PC-9 (cell line): ENCODE data around the gene MCUB. TPM values are rescaled to one million over a fixed set of nuclear protein-coding genes. Genes with fewer than 3 reads are reported as not detected.
"Not testable (repeated sequence)": the region's sequence is repeated elsewhere in the genome, so short reads cannot be mapped to it uniquely, and the experiment has no call there.

Experiments used
- BruUV-seq: library from RNA; stranded (reverse); fragments of 400-500 nt; replicated peaks from 2 replicates; lab custom pipeline; 2021; lab: Mats Ljungman, UMichigan
- CTCF ChIA-PET: fragments of 300-600 bp; sonication (Branson Sonifier 250); formaldehyde crosslinking; loops from one replicate; lab custom pipeline; 2022; ENCODE audit warnings: antibody characterized with exemption; lab: Charles Lee
- POLR2A ChIA-PET: fragments of 300-600 bp; sonication (Branson Sonifier 250); formaldehyde crosslinking; loops from one replicate; lab custom pipeline; 2022; ENCODE audit warnings: antibody characterized with exemption; ENCODE audit not compliant: unreplicated experiment; lab: Charles Lee
- DNase-seq, 2 experiments: peaks; one replicate each; pipeline versions ENCODE4 v3.0.0 to v3.0.0-alpha.2; 2015 to 2022; ENCODE audit warnings: mixed read lengths in 1 of 2
- H2AFZ ChIP-seq: fragments of 200-600 bp; sonication (generic); 2 replicates; pipeline ENCODE4 v1.8.1; 2017; ENCODE audit warnings: antibody characterized with exemption
- H3F3A ChIP-seq: fragments of 200-600 bp; sonication (generic); 2 replicates; pipeline ENCODE4 v1.8.1; 2017; ENCODE audit warnings: antibody characterized with exemption, mild to moderate bottlenecking, low read depth; ENCODE audit not compliant: insufficient read depth
- H3K27ac ChIP-seq: fragments of 200-600 bp; sonication (generic); 2 replicates; pipeline ENCODE4 v1.6.1; 2016; ENCODE audit warnings: mixed run types
- H3K27me3 ChIP-seq: fragments of 200-600 bp; sonication (generic); 2 replicates; pipeline ENCODE4 v1.6.1; 2016; ENCODE audit warnings: low read depth, mixed run types; ENCODE audit not compliant: insufficient read depth
- H3K36me3 ChIP-seq: fragments of 200-600 bp; sonication (generic); 2 replicates; pipeline ENCODE4 v1.6.1; 2016; ENCODE audit warnings: low read depth, mixed run types
- H3K4me1 ChIP-seq: fragments of 200-600 bp; sonication (generic); replicated peaks from 2 replicates; pipeline ENCODE4 v1.6.1; 2016; ENCODE audit warnings: mixed run types; ENCODE audit not compliant: insufficient read depth
- H3K4me2 ChIP-seq: fragments of 200-600 bp; sonication (generic); 2 replicates; pipeline ENCODE4 v1.6.1; 2017; ENCODE audit warnings: mixed run types
- H3K4me3 ChIP-seq: fragments of 200-600 bp; sonication (generic); 2 replicates; pipeline ENCODE4 v1.6.1; 2016; ENCODE audit warnings: mixed run types
- H3K79me2 ChIP-seq: fragments of 200-600 bp; sonication (generic); 2 replicates; pipeline ENCODE4 v1.6.1; 2017; ENCODE audit warnings: low read depth, mixed run types
- H3K9me2 ChIP-seq: fragments of 200-600 bp; sonication (generic); 2 replicates; pipeline ENCODE4 v1.8.1; 2017; ENCODE audit warnings: mild to moderate bottlenecking; ENCODE audit not compliant: insufficient read depth
- H3K9me3 ChIP-seq: fragments of 200-600 bp; sonication (generic); 2 replicates; pipeline ENCODE4 v1.8.1; 2016; ENCODE audit warnings: low read depth; ENCODE audit not compliant: insufficient read depth
- H4K20me1 ChIP-seq: fragments of 200-600 bp; sonication (generic); 2 replicates; pipeline ENCODE4 v1.8.1; 2017; ENCODE audit not compliant: insufficient read depth
- CTCF ChIP-seq: fragments of 200-600 bp; sonication (generic); conservative IDR thresholded peaks from 2 replicates; pipeline ENCODE4 v1.6.1; 2017; ENCODE audit warnings: mixed run types, antibody characterized with exemption, mild to moderate bottlenecking, moderate library complexity
- EZH2 ChIP-seq: fragments of 200-600 bp; sonication (generic); IDR thresholded peaks from 2 replicates; pipeline ENCODE4 v1.8.0; 2017; ENCODE audit warnings: antibody characterized with exemption, low read depth
- intact Hi-C: fragments of 100-400 bp; cut with micrococcal nuclease; formaldehyde crosslinking; loops from one replicate; pipeline ENCODE4 v1.10.0; 2022; ENCODE audit not compliant: unreplicated experiment
- total RNA-seq: library from RNA; stranded (reverse); gene quantifications from 2 replicates; pipeline ENCODE4 v1.2.3, GENCODE V29; 2021

The MCUB gene
- total RNA-seq, 1 experiment from 2014 or later = 15.4 TPM

GRCh38 chr4:109592367-109592766, 32.3 kb downstream of the MCUB start:
- H3K4me1 ChIP-seq = peaks cover 5% of the 10 kb centered on the region; the same call in 1 of the 2 replicates
- H3K36me3 ChIP-seq = no peaks in the 10 kb centered on the region
- H3K4me3 ChIP-seq = no peak overlapping the region
- TF ChIP-seq EZH2 (no peak), CTCF (no peak)
- no TSS peak for BruUV-seq
- intact Hi-C loops = no loop called here
- ChIA-PET POLR2A (no interaction called here), CTCF (no interaction called here)
- no peaks in the 10 kb centered on the region for H3K79me2 ChIP-seq
- H3K27ac ChIP-seq = no peak overlapping the region
- H3K4me2 ChIP-seq = no peak overlapping the region
- H3K9me3 ChIP-seq = no peaks in the 10 kb centered on the region
- no peak overlapping the region for H2AFZ ChIP-seq
- DNase-seq = no peak
- no peaks in the 10 kb centered on the region for H3F3A ChIP-seq
- H4K20me1 ChIP-seq = no peaks in the 10 kb centered on the region
- no peaks in the 10 kb centered on the region for H3K9me2 ChIP-seq
- no peaks in the 10 kb centered on the region for H3K27me3 ChIP-seq

- intact Hi-C loops, BruUV-seq, H3K4me2 ChIP-seq, H3K79me2 ChIP-seq, H3K4me3 ChIP-seq, H3K4me1 ChIP-seq, H3K9me3 ChIP-seq, H3K27ac ChIP-seq, H3K9me2 ChIP-seq, H3F3A ChIP-seq, H3K27me3 ChIP-seq, POLR2A ChIA-PET, H4K20me1 ChIP-seq, DNase-seq, CTCF ChIA-PET, H3K36me3 ChIP-seq, H2AFZ ChIP-seq: not testable (repeated sequence)
These were observed 35.1 kb downstream of the MCUB start for GRCh38 chr4:109595123-109595522.

DNA sequence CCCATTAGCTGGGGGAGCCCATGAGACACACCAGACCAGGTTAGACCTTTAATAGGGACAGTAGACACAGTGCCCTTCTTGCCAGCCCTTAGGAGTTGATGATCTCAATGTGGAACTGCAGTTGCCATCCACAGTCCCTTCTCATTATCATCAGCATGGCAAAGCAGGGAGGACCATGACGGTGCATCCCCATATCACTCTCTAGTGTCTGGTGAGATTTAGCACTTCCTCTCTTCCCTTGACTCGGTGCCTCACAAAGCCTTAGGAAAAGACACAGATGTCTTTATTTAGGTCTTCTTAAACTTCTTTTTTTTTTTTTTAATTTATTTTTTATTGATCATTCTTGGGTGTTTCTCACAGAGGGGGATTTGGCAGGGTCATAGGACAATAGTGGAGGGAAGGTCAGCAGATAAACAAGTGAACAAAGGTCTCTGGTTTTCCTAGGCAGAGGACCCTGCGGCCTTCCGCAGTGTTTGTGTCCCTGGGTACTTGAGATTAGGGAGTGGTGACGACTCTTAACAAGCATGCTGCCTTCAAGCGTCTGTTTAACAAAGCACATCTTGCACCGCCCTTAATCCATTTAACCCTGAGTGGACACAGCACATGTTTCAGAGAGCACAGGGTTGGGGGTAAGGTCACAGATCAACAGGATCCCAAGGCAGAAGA, 36.5 kb downstream of the MCUB start:
- H3K9me3 ChIP-seq, H4K20me1 ChIP-seq, H3K4me3 ChIP-seq, H3K9me2 ChIP-seq, H3K4me2 ChIP-seq, POLR2A ChIA-PET, DNase-seq, H3F3A ChIP-seq, intact Hi-C loops, CTCF ChIA-PET, H3K27ac ChIP-seq, H3K4me1 ChIP-seq, H3K79me2 ChIP-seq, BruUV-seq, H2AFZ ChIP-seq, H3K27me3 ChIP-seq, H3K36me3 ChIP-seq: not testable (repeated sequence)

DNA sequence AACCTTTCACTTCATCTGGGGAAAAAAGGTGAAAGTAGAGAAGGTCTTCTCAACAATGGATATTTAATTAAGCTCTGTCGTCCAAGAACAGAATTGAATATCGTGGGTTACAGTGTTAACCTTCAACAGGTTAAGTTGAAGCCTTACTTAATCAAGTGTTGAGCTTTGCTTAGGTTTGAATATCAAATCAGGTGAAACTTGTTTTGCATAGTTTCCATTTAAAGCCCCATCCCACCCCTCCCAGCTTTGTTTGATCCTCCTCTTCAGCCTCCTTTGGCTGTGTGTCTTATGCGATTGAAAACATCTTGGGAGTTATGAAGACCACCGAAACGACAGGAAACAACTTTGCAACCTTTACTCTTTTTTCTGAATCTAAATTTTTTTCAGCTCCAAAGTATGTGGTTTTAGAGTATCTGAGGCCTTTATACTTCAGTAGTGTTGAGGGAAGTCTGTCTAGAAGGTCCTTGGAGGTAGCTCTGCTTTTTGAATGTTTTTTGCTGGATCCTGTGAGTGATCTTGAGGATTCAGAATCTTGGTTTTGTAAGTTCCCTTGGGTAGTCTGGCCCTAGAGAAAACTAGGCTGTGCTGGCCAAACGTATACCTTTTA, 39.1 kb downstream of the MCUB start:
- H3K9me3 ChIP-seq = no peaks in the 10 kb centered on the region
- H3K36me3 ChIP-seq = no peaks in the 10 kb centered on the region
- intact Hi-C loops = no loop called here
- H3K4me3 ChIP-seq = no peak overlapping the region
- no TSS peak for BruUV-seq
- H3F3A ChIP-seq = no peaks in the 10 kb centered on the region
- H3K27me3 ChIP-seq = no peaks in the 10 kb centered on the region
- DNase-seq = no peak
- no peak overlapping the region for H2AFZ ChIP-seq
- no peaks in the 10 kb centered on the region for H4K20me1 ChIP-seq
- no peaks in the 10 kb centered on the region for H3K79me2 ChIP-seq
- ChIA-PET POLR2A (no interaction called here), CTCF (no interaction called here)
- H3K4me2 ChIP-seq = no peak overlapping the region
- H3K4me1 ChIP-seq = no peaks in the 10 kb centered on the region
- TF ChIP-seq CTCF (no peak), EZH2 (no peak)
- no peaks in the 10 kb centered on the region for H3K9me2 ChIP-seq
- H3K27ac ChIP-seq = no peak overlapping the region
